ENCODE measurements around the gene ADH4.

GRCh38 chr4:99099311-99099710, 44.8 kb downstream of the ADH4 start:
- TF ChIP-seq CTCF (IDR thresholded peaks at IDR 0.05): no peak
- no peak for TF ChIP-seq POLR2A (IDR thresholded peaks at IDR 0.05; ENCODE audit: low read depth)
- no peak for TF ChIP-seq POLR2AphosphoS5 (IDR thresholded peaks at IDR 0.05)

Data from esophagus muscularis mucosa (tissue), 3 donors.